Tibial nerve (tissue), 4 donors: ENCODE results near the gene IGSF22. TPM values are rescaled to one million over a fixed set of nuclear protein-coding genes. Genes with fewer than 3 reads are reported as not detected.

Experiments
- DNase-seq, 2 donors: peaks; one replicate each; pipeline ENCODE4 v3.0.0-alpha.2; 2019; ENCODE audit warnings: low spot score in 2 of 2
- H3K27ac ChIP-seq, 4 donors: fragments of 200-600 bp; sonication (generic) in 3 of 4; one replicate each; pipeline ENCODE4 v1.5.1; 2017 to 2019; ENCODE audit warnings: mild to moderate bottlenecking in 1 of 4
- H3K27me3 ChIP-seq, 2 donors: fragments of 200-600 bp; sonication (generic) in 1 of 2; one replicate each; pipeline versions ENCODE4 v1.5.1 to v1.6.0; 2017 to 2019
- H3K36me3 ChIP-seq, 3 donors: fragments of 200-600 bp; sonication (generic); one replicate each; pipeline ENCODE4 v1.5.1; 2018 to 2019
- H3K4me1 ChIP-seq, 4 donors: fragments of 200-600 bp; sonication (generic) in 3 of 4; one replicate each; pipeline ENCODE4 v1.5.1; 2017 to 2019
- H3K4me3 ChIP-seq, 4 donors: fragments of 200-600 bp; sonication (generic) in 3 of 4; one replicate each; pipeline ENCODE4 v1.5.1; 2017 to 2019; ENCODE audit warnings: mild to moderate bottlenecking in 1 of 4, moderate library complexity in 1 of 4
- H3K9me3 ChIP-seq, 4 donors: fragments of 200-600 bp; sonication (generic) in 3 of 4; one replicate each; pipeline ENCODE4 v1.5.1; 2017 to 2019
- EP300 ChIP-seq, 2 donors: sonication (generic); formaldehyde crosslinking; IDR thresholded peaks; one replicate each; pipeline ENCODE4 v1.6.1; 2017; ENCODE audit warnings: antibody characterized with exemption in 2 of 2, mild to moderate bottlenecking in 1 of 2
- POLR2A ChIP-seq, 2 donors: fragments of 450-650 bp; IDR thresholded peaks; one replicate each; pipeline ENCODE4 v1.6.1; 2017; ENCODE audit warnings: antibody characterized with exemption in 2 of 2, mild to moderate bottlenecking in 2 of 2, moderate library complexity in 2 of 2
- WGBS, 2 donors: methylation state at CpG; one replicate each; pipeline ENCODE4 v1.1.5; 2018; 5-methylcytosine and 5-hydroxymethylcytosine counted together
- total RNA-seq, 4 donors: library from RNA; depleted of rRNA; stranded (reverse); fragments of >200 nt; gene quantifications; one replicate each; pipeline ENCODE4 v1.1.0, GENCODE V29; 2016
- TF ChIP-seq, protein P1 (sequence below), 5 experiments: fragments of 200-600 bp in 3 of 5; fragments of 450-650 bp in 2 of 5; sonication (generic) in 3 of 5; IDR thresholded peaks; one replicate each; pipeline ENCODE4 v1.5.1; 2016 to 2019; ENCODE audit warnings: antibody characterized with exemption in 5 of 5, mild to moderate bottlenecking in 3 of 5, moderate library complexity in 2 of 5

IGSF22 gene
- total RNA-seq, 4 donors from 2014 or later: 0.44 to 0.90 TPM; not detected in 2

DNA sequence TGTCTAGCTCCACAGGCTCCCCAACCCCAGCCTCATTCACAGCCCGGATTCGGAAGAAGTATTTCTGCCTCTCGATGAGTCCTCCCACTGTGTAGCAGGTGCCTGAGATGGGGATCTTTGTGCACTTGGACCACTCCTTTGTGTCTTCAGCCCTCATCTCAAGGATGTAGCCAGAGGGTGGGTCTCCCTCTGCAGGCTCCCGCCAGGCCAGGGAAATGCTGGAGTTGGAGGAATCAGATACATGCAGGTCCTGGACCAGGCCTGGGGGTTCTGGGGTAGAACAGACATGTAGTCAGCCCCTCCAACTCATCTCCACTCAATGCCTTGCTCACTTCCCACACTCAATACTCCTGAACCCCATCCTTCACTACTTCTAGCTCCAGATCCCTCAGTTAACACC, 16.6 kb downstream of the IGSF22 start:
- no peak overlapping the region for H3K27ac ChIP-seq
- no peak overlapping the region for H3K4me3 ChIP-seq
- H3K4me1 ChIP-seq: peaks cover 0 to 26% (median 11%) of the 10 kb centered on the region in 4 donors
- no peak for DNase-seq
- 90 to 96% methylated on average over 4 of the region's 4 CpGs for WGBS, 2 donors
- TF ChIP-seq POLR2A (IDR thresholded peaks at IDR 0.05): no peak
- no peak for TF ChIP-seq EP300 (IDR thresholded peaks at IDR 0.05)
- TF ChIP-seq, protein P1, sequence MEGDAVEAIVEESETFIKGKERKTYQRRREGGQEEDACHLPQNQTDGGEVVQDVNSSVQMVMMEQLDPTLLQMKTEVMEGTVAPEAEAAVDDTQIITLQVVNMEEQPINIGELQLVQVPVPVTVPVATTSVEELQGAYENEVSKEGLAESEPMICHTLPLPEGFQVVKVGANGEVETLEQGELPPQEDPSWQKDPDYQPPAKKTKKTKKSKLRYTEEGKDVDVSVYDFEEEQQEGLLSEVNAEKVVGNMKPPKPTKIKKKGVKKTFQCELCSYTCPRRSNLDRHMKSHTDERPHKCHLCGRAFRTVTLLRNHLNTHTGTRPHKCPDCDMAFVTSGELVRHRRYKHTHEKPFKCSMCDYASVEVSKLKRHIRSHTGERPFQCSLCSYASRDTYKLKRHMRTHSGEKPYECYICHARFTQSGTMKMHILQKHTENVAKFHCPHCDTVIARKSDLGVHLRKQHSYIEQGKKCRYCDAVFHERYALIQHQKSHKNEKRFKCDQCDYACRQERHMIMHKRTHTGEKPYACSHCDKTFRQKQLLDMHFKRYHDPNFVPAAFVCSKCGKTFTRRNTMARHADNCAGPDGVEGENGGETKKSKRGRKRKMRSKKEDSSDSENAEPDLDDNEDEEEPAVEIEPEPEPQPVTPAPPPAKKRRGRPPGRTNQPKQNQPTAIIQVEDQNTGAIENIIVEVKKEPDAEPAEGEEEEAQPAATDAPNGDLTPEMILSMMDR (IDR thresholded peaks at IDR 0.05): no peak
- no peaks in the 10 kb centered on the region for H3K9me3 ChIP-seq
- no peaks in the 10 kb centered on the region for H3K36me3 ChIP-seq
- no peaks in the 10 kb centered on the region for H3K27me3 ChIP-seq

DNA sequence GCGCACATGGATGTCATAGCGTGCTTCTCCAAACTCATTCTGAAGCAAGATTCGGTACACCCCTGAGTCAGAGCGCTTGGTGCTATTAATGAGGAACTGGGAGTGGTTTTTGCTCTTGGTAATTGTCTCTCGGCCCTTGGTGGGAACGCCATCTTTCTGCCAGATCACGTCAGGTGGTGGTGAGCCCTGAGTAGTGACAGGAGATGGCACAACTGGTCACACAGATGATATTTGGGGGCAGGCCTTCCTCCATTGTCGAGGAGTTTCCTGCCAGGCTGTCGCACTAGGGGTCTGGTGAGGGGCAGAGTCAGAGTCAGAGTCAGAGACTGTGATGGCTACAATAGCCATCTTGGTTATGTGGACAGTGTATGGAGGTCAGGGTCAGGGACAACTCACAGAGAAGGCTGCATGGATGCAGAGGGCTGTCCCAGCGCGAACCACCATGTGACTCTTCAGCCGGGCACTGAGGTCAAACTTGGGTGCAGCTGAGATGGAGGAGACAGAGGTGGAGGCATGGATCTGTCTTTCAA, 18.1 kb downstream of the IGSF22 start:
- Histone ChIP-seq H3K27ac (no peak overlapping the region), H3K36me3 (peaks cover 0 to 6% (median 0%) of the 10 kb centered on the region in 3 donors), H3K4me1 (peaks cover 0 to 27% (median 11%) of the 10 kb centered on the region in 4 donors), H3K9me3 (no peaks in the 10 kb centered on the region), H3K4me3 (no peak overlapping the region), H3K27me3 (no peaks in the 10 kb centered on the region)
- TF ChIP-seq POLR2A (IDR thresholded peaks at IDR 0.05): no peak
- TF ChIP-seq, protein P1 (IDR thresholded peaks at IDR 0.05): no peak
- TF ChIP-seq EP300 (IDR thresholded peaks at IDR 0.05): no peak
- DNase-seq: no peak
- 84 to 85% methylated on average over 12 of the region's 12 CpGs for WGBS, 2 donors

DNA sequence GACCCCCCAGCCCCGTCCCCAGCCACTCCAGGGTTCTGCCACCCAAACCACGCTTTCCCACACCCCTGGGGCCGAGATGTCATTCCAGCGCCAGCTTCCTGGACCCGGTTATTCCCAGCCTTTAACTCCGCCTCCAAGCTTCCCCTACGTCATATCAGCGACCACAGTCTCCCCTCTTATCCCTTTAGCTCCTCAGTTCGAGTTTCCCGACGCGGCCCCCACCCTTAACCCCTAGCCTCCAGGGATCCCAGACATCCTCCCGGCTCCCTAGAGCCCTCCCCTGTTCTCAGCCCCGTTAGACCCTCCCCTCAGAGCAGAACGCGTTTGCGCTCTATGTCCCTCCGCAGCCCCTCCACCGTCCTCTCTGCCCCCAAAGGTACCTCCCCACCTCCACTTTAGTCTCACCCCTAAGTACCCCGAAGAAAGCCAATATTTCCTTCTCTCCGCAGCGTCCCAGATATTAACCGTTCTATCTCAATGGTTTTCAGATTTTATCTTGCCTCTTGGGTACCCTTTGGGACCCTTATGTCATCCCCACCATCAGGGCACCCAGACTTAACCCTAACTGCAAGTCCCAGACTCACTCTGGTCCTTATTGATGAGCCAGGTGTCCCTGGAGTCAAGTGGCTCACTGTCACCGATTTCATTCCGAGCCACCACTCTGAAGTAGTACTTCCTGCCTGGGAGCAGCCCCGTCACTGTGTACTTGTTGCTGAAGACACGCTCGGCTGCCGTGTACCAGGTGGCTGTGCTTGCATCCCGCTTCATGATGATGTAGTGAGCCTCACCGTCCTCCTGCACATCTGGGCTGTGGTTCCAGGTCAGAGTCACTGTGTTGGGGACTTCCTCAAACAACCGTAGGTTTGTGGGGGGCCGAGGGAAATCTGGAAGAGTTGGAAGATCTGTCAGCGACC, 19.4 kb downstream of the IGSF22 start:
- DNase-seq: peak in 1 of 2 donors; percentile 68
- Histone ChIP-seq H3K4me3 (peak overlapping the region; percentile 41 to 68 (median 59)), H3K36me3 (peaks cover 0 to 19% (median 0%) of the 10 kb centered on the region in 3 donors), H3K9me3 (no peaks in the 10 kb centered on the region), H3K27me3 (no peaks in the 10 kb centered on the region), H3K4me1 (peaks cover 0 to 27% (median 11%) of the 10 kb centered on the region in 4 donors), H3K27ac (peak overlapping the region; percentile 58 to 87 (median 74))
- TF ChIP-seq, protein P1 (IDR thresholded peaks at IDR 0.05): no peak
- TF ChIP-seq POLR2A (IDR thresholded peaks at IDR 0.05): no peak
- TF ChIP-seq EP300 (IDR thresholded peaks at IDR 0.05): no peak
- WGBS, 2 donors: 21 to 25% methylated on average over 33 to 34 of the region's 34 CpGs

DNA sequence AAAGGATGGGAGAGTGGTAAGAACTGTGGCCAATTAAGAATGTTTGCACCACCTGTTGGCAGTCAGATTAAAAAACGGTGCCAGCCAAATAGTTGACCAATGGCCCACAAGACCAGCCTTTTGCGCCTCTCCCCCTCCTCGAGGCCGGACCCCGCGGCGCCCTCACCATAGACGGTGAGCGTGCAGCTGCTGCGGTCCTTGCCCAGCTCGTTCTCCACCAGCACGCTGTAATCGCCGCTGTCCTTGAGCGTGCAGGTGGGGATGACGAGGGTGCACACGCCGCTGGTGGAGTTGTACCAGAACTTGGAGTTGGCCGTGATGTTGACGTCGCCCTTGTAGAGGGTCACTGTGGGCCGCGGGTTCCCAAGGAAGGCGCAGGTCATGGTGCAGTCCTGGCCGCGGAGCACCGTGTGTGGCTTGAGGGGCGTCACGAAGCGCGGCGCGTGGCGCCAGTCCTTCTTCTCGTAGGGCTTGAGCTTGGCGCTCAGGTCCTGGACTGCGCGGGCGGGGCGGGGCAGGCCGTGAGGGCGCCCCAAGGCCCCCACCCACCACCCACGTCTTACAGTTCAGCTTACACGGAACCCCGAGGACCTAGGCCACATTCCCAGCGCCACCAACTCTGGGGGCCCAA, 20.2 kb downstream of the IGSF22 start:
- no peak for DNase-seq
- Histone ChIP-seq H3K27me3 (no peaks in the 10 kb centered on the region), H3K4me3 (peak overlapping the region; percentile 41 to 68 (median 59)), H3K4me1 (peaks cover 0 to 27% (median 11%) of the 10 kb centered on the region in 4 donors), H3K9me3 (no peaks in the 10 kb centered on the region), H3K27ac (peak overlapping the region; percentile 58 to 87 (median 74)), H3K36me3 (peaks cover 0 to 27% (median 0%) of the 10 kb centered on the region in 3 donors)
- WGBS, 2 donors: 4 to 5% methylated on average over 37 to 42 of the region's 46 CpGs
- TF ChIP-seq EP300 (IDR thresholded peaks at IDR 0.05): peak in 1 of 2 donors; percentile 5
- TF ChIP-seq, protein P1 (IDR thresholded peaks at IDR 0.05): no peak
